SK-N-SH (cell line): ENCODE data around the gene STX11. TPM values are rescaled to one million over a fixed set of nuclear protein-coding genes. Genes with fewer than 3 reads are reported as not detected.

Experiments
- CTCF ChIA-PET: fragments of 300-600, 350-600 bp; formaldehyde crosslinking; extraction: SDS; loops from one replicate; lab custom pipeline; 2021; lab: Yijun Ruan, JAX
- POLR2A ChIA-PET: fragments of 350-600 bp; sonication (Branson Sonifier 250); formaldehyde crosslinking; extraction: SDS; loops from one replicate; lab custom pipeline; 2020; ENCODE audit warnings: antibody characterized with exemption, inconsistent platforms; lab: Yijun Ruan, JAX
- DNase-seq: peaks from one replicate; pipeline ENCODE4 v3.0.0; 2012
- H2AFZ ChIP-seq: fragments of 200-600 bp; sonication (generic); 2 replicates; pipeline ENCODE4 v1.8.1; 2016; ENCODE audit warnings: antibody characterized with exemption, mild to moderate bottlenecking, low read depth
- H3F3A ChIP-seq: fragments of 200-600 bp; sonication (generic); replicated peaks from 2 replicates; pipeline ENCODE3; 2016; ENCODE audit warnings: antibody characterized with exemption, mild to moderate bottlenecking; ENCODE audit not compliant: insufficient read depth
- H3K27ac ChIP-seq, 2 experiments: fragments of 200-500 bp in 1 of 2; fragments of 200-600 bp in 1 of 2; sonication (Bioruptor generic) in 1 of 2; sonication (generic), shearing (Covaris generic) in 1 of 2; 2 replicates each; pipeline versions ENCODE4 v1.5.1 to v1.6.1; 2014 to 2016; ENCODE audit warnings: low read depth in 2 of 2, inconsistent platforms in 1 of 2, low read length in 1 of 2, mild to moderate bottlenecking in 1 of 2, mixed read lengths in 1 of 2
- H3K27me3 ChIP-seq: fragments of 200-600 bp; sonication (generic), shearing (Covaris generic); 2 replicates; pipeline ENCODE4 v1.6.1; 2016; ENCODE audit warnings: mixed run types; ENCODE audit not compliant: insufficient read depth
- H3K36me3 ChIP-seq, 2 experiments: fragments of 200-500 bp in 1 of 2; fragments of 200-600 bp in 1 of 2; sonication (Bioruptor generic) in 1 of 2; sonication (generic) in 1 of 2; replicated peaks in 1 of 2; 2 replicates each; pipeline versions ENCODE3 to v1.5.1; 2014 to 2016; ENCODE audit warnings: low read length in 1 of 2, mild to moderate bottlenecking in 1 of 2; ENCODE audit not compliant: insufficient read depth in 2 of 2, control insufficient read depth in 1 of 2
- H3K4me1 ChIP-seq, 2 experiments: fragments of 200-500 bp in 1 of 2; fragments of 200-600 bp in 1 of 2; sonication (Bioruptor generic) in 1 of 2; sonication (generic), shearing (Covaris generic) in 1 of 2; 2 replicates each; pipeline versions ENCODE4 v1.5.1 to v1.6.1; 2014 to 2016; ENCODE audit warnings: low read depth in 1 of 2, low read length in 1 of 2, mixed run types in 1 of 2; ENCODE audit not compliant: insufficient read depth in 2 of 2, control insufficient read depth in 1 of 2
- H3K4me2 ChIP-seq: fragments of 200-600 bp; sonication (generic), shearing (Covaris generic); 2 replicates; pipeline ENCODE4 v1.6.1; 2017; ENCODE audit warnings: mixed run types
- H3K4me3 ChIP-seq, 2 experiments: fragments of 200-500 bp in 1 of 2; fragments of 200-600 bp in 1 of 2; sonication (Bioruptor generic) in 1 of 2; sonication (generic), shearing (Covaris generic) in 1 of 2; 2 replicates each; pipeline versions ENCODE4 v1.5.1 to v1.8.1; 2014 to 2016; ENCODE audit warnings: low read depth in 2 of 2, inconsistent platforms in 1 of 2, low read length in 1 of 2, mild to moderate bottlenecking in 1 of 2, mixed read lengths in 1 of 2, moderate library complexity in 1 of 2
- H3K79me2 ChIP-seq: fragments of 200-600 bp; sonication (generic); 2 replicates; pipeline ENCODE4 v1.8.1; 2017; ENCODE audit warnings: mild to moderate bottlenecking; ENCODE audit not compliant: insufficient read depth
- H3K9ac ChIP-seq: fragments of 200-600 bp; sonication (generic); 2 replicates; pipeline ENCODE4 v1.6.1; 2017; ENCODE audit warnings: mixed run types
- H3K9me2 ChIP-seq: fragments of 200-600 bp; sonication (generic); 2 replicates; pipeline ENCODE4 v1.6.1; 2017; ENCODE audit warnings: mixed run types
- H3K9me3 ChIP-seq: fragments of 200-600 bp; sonication (generic); 2 replicates; pipeline ENCODE4 v1.6.1; 2017; ENCODE audit warnings: mixed run types, mild to moderate bottlenecking, moderate library complexity
- H4K20me1 ChIP-seq: fragments of 200-600 bp; sonication (generic); 2 replicates; pipeline ENCODE4 v1.6.1; 2017; ENCODE audit warnings: mild to moderate bottlenecking, mixed run types; ENCODE audit not compliant: insufficient read depth
- EZH2phosphoT487 ChIP-seq: fragments of 200-600 bp; sonication (generic); IDR thresholded peaks from 2 replicates; pipeline ENCODE4 v1.6.1; 2017; ENCODE audit warnings: low read depth, mixed run types, mild to moderate bottlenecking, antibody characterized with exemption, moderate library complexity, borderline replicate concordance
- FOSL2 ChIP-seq: IDR thresholded peaks from 2 replicates; pipeline ENCODE4 v1.4.0; 2012; ENCODE audit warnings: low read depth, mild to moderate bottlenecking, moderate library complexity, borderline replicate concordance
- FOXJ3 ChIP-seq: sonication (generic); formaldehyde crosslinking; IDR thresholded peaks from 2 replicates; pipeline ENCODE4 v1.5.1; 2020; ENCODE audit warnings: mild to moderate bottlenecking, missing genetic modification reagents
- GABPA ChIP-seq: IDR thresholded peaks from 2 replicates; pipeline ENCODE4 v1.4.0; 2012; ENCODE audit warnings: low read depth, mild to moderate bottlenecking
- JUND ChIP-seq: IDR thresholded peaks from 2 replicates; pipeline ENCODE4 v1.4.0; 2012
- MAX ChIP-seq: IDR thresholded peaks from 2 replicates; pipeline ENCODE4 v1.4.0; 2012; ENCODE audit warnings: low read depth
- MEF2A ChIP-seq: IDR thresholded peaks from 2 replicates; pipeline ENCODE4 v1.4.0; 2012; ENCODE audit warnings: low read depth, borderline replicate concordance
- MXI1 ChIP-seq: IDR thresholded peaks from 2 replicates; pipeline ENCODE4 v1.6.1; 2012; ENCODE audit warnings: mild to moderate bottlenecking, low read depth, low read length, improper control_type of control experiment
- NFIC ChIP-seq: IDR thresholded peaks from 2 replicates; pipeline ENCODE4 v1.4.0; 2012; ENCODE audit warnings: borderline replicate concordance
- NRF1 ChIP-seq: IDR thresholded peaks from 2 replicates; pipeline ENCODE4 v1.6.1; 2012; ENCODE audit warnings: low read depth, mild to moderate bottlenecking, low read length
- POLR2AphosphoS5 ChIP-seq: IDR thresholded peaks from 2 replicates; pipeline ENCODE4 v1.6.1; 2012; ENCODE audit warnings: low read depth, low read length
- RAD21 ChIP-seq: IDR thresholded peaks from 2 replicates; pipeline ENCODE4 v1.6.1; 2012; ENCODE audit warnings: mild to moderate bottlenecking, low read length
- REST ChIP-seq: IDR thresholded peaks from 2 replicates; pipeline ENCODE4 v1.6.1; 2012; ENCODE audit warnings: mild to moderate bottlenecking, low read depth, low read length, moderate library complexity
- RFX5 ChIP-seq: IDR thresholded peaks from 2 replicates; pipeline ENCODE4 v1.6.1; 2012; ENCODE audit warnings: mild to moderate bottlenecking, improper control_type of control experiment, low read length
- SIN3A ChIP-seq: IDR thresholded peaks from 2 replicates; pipeline ENCODE4 v1.6.1; 2012; ENCODE audit warnings: low read depth, mild to moderate bottlenecking, low read length, moderate library complexity, borderline replicate concordance
- SMC3 ChIP-seq: IDR thresholded peaks from 2 replicates; pipeline ENCODE4 v1.6.1; 2012; ENCODE audit warnings: low read depth, low read length, improper control_type of control experiment
- TEAD4 ChIP-seq: IDR thresholded peaks from 2 replicates; pipeline ENCODE4 v1.4.0; 2012; ENCODE audit warnings: mild to moderate bottlenecking, borderline replicate concordance; ENCODE audit not compliant: insufficient read depth
- WGBS: methylation state at CpG from one replicate; pipeline ENCODE4 v1.1.6; 2017; ENCODE audit warnings: low lambda C conversion rate; 5-methylcytosine and 5-hydroxymethylcytosine counted together
- polyA plus RNA-seq, 3 experiments: library from polyadenylated mRNA; depleted of rRNA; stranded (reverse); fragments of >200 nt; gene quantifications; 2 replicates each; pipeline ENCODE4 v1.2.3, GENCODE V29; 2012
- TF ChIP-seq, protein P1 (sequence below): fragments of 150-350 bp; IDR thresholded peaks from 2 replicates; pipeline ENCODE4 v1.6.1; 2016; ENCODE audit warnings: mild to moderate bottlenecking, low read depth, low read length
- TF ChIP-seq, protein P2 (sequence below): IDR thresholded peaks from 2 replicates; pipeline ENCODE4 v1.4.0; 2012; ENCODE audit warnings: low read depth, borderline replicate concordance

Gene STX11
- polyA plus RNA-seq, 1 of the 3 experiments (the other 2 are of a cell fraction) = 0.15 TPM

- H3K36me3 ChIP-seq = no peaks in the 10 kb centered on the region
- no peak for DNase-seq
- H3K79me2 ChIP-seq = no peaks in the 10 kb centered on the region
- H3F3A ChIP-seq = no peaks in the 10 kb centered on the region
- H3K4me1 ChIP-seq = no peaks in the 10 kb centered on the region
- no peak for TF ChIP-seq NRF1
- no peak for TF ChIP-seq FOXJ3 (CRISPR knock-in tag)
- no peak for TF ChIP-seq GABPA
- TF ChIP-seq SIN3A = no peak
- no peak for TF ChIP-seq JUND
- TF ChIP-seq TEAD4 = no peak
- no peak for TF ChIP-seq EZH2phosphoT487
- TF ChIP-seq, protein P1, sequence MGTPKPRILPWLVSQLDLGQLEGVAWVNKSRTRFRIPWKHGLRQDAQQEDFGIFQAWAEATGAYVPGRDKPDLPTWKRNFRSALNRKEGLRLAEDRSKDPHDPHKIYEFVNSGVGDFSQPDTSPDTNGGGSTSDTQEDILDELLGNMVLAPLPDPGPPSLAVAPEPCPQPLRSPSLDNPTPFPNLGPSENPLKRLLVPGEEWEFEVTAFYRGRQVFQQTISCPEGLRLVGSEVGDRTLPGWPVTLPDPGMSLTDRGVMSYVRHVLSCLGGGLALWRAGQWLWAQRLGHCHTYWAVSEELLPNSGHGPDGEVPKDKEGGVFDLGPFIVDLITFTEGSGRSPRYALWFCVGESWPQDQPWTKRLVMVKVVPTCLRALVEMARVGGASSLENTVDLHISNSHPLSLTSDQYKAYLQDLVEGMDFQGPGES = no peak
- no peak for TF ChIP-seq RAD21
- no peak for TF ChIP-seq REST
- TF ChIP-seq POLR2AphosphoS5 = no peak
- TF ChIP-seq MXI1 = no peak
- no peak for TF ChIP-seq SMC3
- no peak for TF ChIP-seq MAX
- TF ChIP-seq, protein P2, sequence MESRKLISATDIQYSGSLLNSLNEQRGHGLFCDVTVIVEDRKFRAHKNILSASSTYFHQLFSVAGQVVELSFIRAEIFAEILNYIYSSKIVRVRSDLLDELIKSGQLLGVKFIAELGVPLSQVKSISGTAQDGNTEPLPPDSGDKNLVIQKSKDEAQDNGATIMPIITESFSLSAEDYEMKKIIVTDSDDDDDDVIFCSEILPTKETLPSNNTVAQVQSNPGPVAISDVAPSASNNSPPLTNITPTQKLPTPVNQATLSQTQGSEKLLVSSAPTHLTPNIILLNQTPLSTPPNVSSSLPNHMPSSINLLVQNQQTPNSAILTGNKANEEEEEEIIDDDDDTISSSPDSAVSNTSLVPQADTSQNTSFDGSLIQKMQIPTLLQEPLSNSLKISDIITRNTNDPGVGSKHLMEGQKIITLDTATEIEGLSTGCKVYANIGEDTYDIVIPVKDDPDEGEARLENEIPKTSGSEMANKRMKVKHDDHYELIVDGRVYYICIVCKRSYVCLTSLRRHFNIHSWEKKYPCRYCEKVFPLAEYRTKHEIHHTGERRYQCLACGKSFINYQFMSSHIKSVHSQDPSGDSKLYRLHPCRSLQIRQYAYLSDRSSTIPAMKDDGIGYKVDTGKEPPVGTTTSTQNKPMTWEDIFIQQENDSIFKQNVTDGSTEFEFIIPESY = no peak
- no peak for TF ChIP-seq MEF2A
- TF ChIP-seq FOSL2 = no peak
- TF ChIP-seq RFX5 = no peak
- TF ChIP-seq NFIC = no peak
- ChIA-PET CTCF (no interaction called here), POLR2A (no interaction called here)
- H3K4me3 ChIP-seq = no peak overlapping the region
- no peak overlapping the region for H3K27ac ChIP-seq
- H3K4me2 ChIP-seq = no peak overlapping the region
- WGBS = 8% methylated on average over 2 of the region's 2 CpGs
- no peak overlapping the region for H3K9ac ChIP-seq
- H2AFZ ChIP-seq = no peak overlapping the region
- no peaks in the 10 kb centered on the region; the same call in 1 of the 2 replicates for H3K27me3 ChIP-seq
- no peaks in the 10 kb centered on the region for H3K9me2 ChIP-seq
- no peaks in the 10 kb centered on the region for H3K9me3 ChIP-seq
- no peaks in the 10 kb centered on the region for H4K20me1 ChIP-seq
These were observed 19.7 kb downstream of the STX11 start for GRCh38 chr6:144170044-144170443.
